Colon (tissue), 2 donors: ENCODE data around the gene GNG4.
"Not testable (repeated sequence)": the region's sequence is repeated elsewhere in the genome, so short reads cannot be mapped to it uniquely, and the experiment has no call there.

Source experiments
- FAIRE-seq: peaks from 2 replicates; lab custom pipeline; 2012; peaks lifted over from hg19 to GRCh38; lab: Jason Lieb, UNC
- donor health status: control.
- donor health status: control.

The GNG4 gene

GRCh38 chr1:235582130-235582529 lies 67.5 kb downstream of the GNG4 start:
- FAIRE-seq, result no peak

GRCh38 chr1:235579891-235580290 lies 69.7 kb downstream of the GNG4 start:
- no peak for FAIRE-seq

- no peak for FAIRE-seq
Measured at GRCh38 chr1:235575597-235575996, 74.0 kb downstream of the GNG4 start.

- no peak for FAIRE-seq
Measured at GRCh38 chr1:235573880-235574279, 75.7 kb downstream of the GNG4 start.

- not testable (repeated sequence) for FAIRE-seq
Measured at GRCh38 chr1:235572971-235573370, 76.6 kb downstream of the GNG4 start.

GRCh38 chr1:235571482-235571881 lies 78.1 kb downstream of the GNG4 start:
- FAIRE-seq, result no peak

- no peak for FAIRE-seq
Measured at GRCh38 chr1:235567812-235568503, 81.6 kb downstream of the GNG4 start.

GRCh38 chr1:235566084-235566483 lies 83.5 kb downstream of the GNG4 start:
- FAIRE-seq, result no peak

GRCh38 chr1:235563513-235564061 lies 86.0 kb downstream of the GNG4 start:
- no peak for FAIRE-seq

- FAIRE-seq, result no peak
Measured at GRCh38 chr1:235562589-235562988, 87.0 kb downstream of the GNG4 start.

GRCh38 chr1:235558621-235559169 lies 90.9 kb downstream of the GNG4 start:
- no peak for FAIRE-seq

- FAIRE-seq, result no peak
Measured at GRCh38 chr1:235557495-235557894, 92.1 kb downstream of the GNG4 start.

- FAIRE-seq, result no peak
Measured at GRCh38 chr1:235556807-235557206, 92.8 kb downstream of the GNG4 start.

- no peak for FAIRE-seq
Measured at GRCh38 chr1:235553112-235553551, 96.5 kb downstream of the GNG4 start.

GRCh38 chr1:235552146-235552716 lies 97.4 kb downstream of the GNG4 start:
- no peak for FAIRE-seq

GRCh38 chr1:235549351-235550139 lies 100.0 kb downstream of the GNG4 start:
- no peak for FAIRE-seq

GRCh38 chr1:235546369-235547155 lies 103.0 kb downstream of the GNG4 start:
- not testable (repeated sequence) for FAIRE-seq

- FAIRE-seq, result no peak
Measured at GRCh38 chr1:235545292-235545930, 104.2 kb downstream of the GNG4 start.

GRCh38 chr1:235542845-235543244 lies 106.7 kb downstream of the GNG4 start:
- not testable (repeated sequence) for FAIRE-seq

GRCh38 chr1:235533476-235534168 lies 116.0 kb downstream of the GNG4 start:
- no peak for FAIRE-seq

- no peak for FAIRE-seq
Measured at GRCh38 chr1:235532360-235532759, 117.2 kb downstream of the GNG4 start.
